Activated naive CD8-positive, alpha-beta T cell treated with anti-CD3 and anti-CD28 coated beads, Interleukin-2, amount 50 U/mL, for 16 hours (primary cell): ENCODE results near the gene PPFIBP2.

Experiments
- DNase-seq: peaks from one replicate; pipeline ENCODE4 v3.0.0-alpha.2; 2020; ENCODE audit warnings: low read depth, low spot score

Gene PPFIBP2

DNA sequence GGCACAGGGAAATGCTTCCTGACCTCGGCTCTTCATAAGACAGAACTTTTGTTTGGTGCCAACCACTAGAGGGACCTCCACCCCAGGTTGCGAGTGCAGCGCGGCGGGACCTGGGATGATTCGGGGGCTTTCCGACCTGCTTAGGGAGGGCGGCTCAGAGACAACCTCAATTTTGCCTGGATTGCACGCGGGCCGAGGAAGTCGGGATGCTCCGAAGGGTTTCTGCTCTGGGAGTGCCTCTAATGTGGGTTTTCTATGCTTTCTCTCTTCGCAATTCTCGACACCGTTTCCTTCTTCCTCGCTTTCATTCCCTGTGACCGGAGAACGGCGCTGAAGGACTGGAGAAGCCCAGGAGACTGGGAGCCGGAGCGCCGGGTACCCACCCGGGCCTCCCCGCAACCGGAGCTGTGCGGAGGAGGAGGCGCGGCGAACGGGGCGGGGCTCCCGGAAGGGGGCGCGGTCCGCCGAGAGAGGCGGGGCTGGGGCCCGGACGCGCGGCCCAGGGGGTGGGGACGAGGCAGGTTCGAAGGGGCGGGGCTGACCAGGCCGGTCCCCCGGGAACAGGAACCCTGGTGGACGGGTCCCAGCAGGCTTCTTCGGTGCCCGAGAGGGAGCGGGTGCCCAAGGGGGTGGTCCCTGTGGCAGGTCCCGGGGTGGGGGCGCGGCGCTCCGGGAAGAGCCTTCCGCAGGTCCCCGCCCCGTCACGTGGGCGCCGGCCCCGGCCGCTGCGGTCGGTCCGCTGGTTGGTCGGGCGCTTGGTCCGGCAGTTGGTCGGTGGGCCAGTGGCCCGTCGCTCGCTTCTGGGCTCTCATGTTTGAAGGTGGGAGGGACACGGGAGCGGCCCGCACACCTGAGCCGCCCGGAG, at the start of gene PPFIBP2:
Gene PPFIBP2, plus strand, starts transcription at position 766 of the 865 bp plus-strand sequence. CDS start 35,477 bp downstream, outside the sequence.
- peak; percentile 67 for DNase-seq

DNA sequence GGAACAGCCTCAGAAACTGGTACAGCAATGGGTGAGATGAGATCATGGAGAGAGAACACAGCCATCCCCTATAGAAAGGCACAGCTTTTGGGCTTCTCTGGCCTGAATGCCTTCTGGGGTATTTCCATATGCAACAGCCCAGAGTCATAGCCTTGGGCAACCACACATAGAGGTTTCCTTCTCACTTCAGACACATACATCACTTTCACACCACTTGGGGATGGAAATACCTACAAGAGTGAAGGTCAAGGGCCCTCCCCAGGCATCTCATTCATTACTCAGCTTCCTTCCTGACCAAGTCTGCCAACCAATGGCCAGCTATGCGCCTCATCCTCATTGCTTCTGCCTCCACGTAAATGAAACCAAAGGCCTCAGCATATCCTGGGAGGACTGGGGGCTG, 46.1 kb upstream of the PPFIBP2 start:
- no peak for DNase-seq

DNA sequence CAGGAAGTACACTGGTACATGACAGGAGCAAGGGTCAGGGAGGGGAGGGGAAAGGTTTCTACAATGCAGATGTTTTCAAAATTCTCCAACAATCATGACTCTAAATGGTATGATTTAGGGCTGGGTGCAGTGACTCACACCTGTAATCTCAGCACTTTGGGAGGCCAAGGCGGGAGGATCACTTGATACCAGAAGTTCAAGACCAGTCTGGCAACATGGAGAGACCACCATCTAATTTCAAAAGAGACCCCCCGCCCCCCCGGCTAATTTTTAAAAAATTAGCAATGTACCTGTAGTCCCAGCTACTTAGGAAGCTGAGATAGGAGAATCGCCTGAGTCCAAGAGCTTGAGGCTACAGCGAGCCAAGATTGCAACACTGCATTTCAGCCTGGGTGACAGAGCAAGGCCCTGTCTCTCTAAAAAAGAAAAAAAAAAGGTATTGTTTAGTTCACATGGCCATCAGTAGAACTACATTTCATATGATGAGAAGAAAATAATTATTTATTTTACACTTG, 44.4 kb upstream of the PPFIBP2 start:
- no peak for DNase-seq

DNA sequence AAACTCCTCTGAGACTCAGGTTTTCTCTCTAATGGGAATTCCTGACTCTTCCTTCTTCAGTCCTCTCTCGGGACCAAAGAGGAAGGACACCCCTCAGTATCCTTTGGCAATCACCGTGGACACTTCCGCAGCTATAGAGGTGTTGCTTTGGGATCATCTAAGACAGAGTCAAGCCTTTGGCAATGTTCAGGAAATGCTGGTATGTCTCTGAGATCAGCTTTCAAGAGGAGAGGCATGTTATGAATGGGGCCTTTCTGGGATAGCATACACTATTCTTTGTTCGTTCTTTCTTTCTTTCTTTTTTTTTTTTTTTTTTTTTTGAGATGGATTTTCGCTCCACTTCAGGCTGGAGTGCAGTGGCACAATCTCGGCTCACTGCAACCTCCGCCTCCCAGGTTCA, 42.7 kb upstream of the PPFIBP2 start:
- no peak for DNase-seq

DNA sequence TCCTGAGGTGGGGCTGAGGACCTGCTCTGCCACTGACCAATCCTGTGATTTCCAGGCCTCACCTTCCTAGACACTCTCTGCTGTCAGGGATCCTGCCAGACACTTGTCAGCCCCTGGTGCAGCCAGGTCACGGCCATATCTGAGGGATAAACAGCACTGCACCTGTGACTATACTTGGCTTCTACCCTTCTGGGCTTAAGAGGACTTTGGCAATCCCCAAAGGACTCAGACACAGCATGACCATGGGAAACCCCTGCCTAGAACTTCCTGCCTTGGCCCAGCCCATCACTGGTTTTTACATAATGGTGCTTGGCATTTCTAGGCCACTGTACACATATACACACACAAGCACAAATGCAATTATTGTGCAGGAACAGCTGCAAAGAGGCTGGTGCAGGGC, 40.1 kb upstream of the PPFIBP2 start:
- DNase-seq, result no peak

DNA sequence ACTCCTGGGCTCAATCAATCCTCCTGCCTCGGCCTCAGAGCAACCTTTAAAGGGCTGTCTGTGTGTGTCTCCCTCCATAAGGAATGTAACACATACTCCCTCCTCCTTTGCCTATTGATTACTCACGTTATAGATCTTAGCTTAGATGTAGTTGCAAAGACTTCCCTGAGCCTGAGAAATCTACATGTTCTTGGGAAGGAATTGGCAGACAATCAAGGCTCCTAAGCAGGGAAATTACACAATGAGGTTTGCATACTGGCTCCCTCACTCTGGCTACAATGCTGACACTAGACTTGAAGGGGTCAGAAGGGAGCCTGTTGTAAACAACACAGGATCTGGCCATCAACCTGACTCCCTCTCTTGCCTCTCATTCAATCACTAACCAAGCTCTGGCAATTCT, 33.7 kb upstream of the PPFIBP2 start:
- no peak for DNase-seq

DNA sequence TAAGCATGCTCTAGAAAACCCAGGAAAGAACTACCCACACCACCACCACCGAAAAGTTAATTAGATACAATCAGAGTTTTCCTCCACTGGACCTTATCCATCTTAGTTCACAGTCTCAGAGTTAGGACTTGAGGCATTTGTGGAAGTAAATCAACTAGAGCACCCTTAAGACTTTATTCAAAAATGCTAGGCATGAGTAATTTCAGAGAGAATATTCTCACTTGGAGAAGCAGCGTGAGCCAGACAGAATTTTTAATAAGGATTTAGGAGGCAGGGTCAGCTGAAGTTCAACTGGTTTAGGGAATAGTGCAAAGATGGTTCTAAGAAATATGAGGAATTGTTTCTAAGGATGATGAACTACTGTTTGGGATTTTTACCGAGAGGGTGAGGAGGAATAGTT, 29.7 kb upstream of the PPFIBP2 start:
- DNase-seq, result no peak

DNA sequence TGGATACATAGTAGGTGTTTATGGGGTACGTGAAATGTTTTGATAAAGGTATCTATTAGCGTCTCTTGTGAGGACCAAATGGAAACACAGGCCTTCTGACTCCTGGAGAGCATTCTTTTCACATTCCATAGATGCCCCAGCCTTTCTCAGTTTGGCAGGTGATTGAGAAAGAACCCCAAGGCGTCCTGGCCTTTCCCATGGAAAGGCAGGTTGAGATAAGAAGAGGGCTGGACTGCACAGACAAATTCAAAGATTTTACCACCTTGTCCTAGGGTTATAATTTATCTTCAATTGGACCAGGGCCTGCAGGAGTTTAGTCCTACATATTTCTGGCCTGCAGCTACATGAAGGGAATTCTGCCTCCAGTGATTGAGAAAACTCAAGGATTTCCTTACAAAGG, 29.2 kb upstream of the PPFIBP2 start:
- DNase-seq, result no peak

DNA sequence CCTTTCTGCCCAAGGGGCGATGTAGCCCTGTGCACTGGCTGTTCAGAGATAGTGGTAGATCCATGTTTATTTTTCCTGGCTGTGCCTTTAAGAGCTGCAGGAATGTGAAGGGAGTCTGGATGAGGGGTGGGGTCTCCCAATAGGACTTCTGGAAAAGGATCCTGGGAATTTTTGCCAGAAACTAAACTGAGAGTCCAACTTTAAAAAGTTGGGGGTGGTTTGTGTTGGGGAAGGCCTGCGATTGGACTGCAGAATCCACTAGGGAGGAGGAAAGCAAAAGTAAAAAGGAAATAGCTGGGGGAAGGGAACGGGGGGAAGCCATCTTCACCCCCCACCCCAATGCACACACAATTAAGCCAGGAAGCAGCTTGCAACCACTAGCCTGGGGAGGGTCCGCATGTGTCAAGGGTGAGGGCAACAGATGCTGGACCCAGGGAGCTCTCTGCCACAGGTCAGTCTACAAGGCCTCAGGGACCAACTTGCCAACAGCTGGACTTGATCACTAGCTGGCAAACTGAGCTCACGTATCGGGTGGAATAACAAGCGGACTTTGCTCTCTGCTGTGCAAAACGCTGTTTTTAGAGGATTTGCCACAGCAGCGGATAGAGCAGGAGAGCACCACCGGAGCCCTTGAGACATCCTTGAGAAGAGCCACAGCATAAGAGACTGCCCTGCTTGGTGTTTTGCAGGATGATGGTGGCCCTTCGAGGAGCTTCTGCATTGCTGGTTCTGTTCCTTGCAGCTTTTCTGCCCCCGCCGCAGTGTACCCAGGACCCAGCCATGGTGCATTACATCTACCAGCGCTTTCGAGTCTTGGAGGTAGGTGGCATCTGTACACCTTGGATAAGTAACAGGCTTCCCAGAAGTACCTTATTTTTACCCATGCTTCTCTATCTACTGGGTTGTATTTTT, 28.4 kb upstream of the PPFIBP2 start, which contains the start of gene OLFML1:
Gene OLFML1, plus strand, starts transcription at position 321 of the 912 bp plus-strand sequence. Its CDS starts 370 bp downstream, at position 691.
- DNase-seq, result no peak

DNA sequence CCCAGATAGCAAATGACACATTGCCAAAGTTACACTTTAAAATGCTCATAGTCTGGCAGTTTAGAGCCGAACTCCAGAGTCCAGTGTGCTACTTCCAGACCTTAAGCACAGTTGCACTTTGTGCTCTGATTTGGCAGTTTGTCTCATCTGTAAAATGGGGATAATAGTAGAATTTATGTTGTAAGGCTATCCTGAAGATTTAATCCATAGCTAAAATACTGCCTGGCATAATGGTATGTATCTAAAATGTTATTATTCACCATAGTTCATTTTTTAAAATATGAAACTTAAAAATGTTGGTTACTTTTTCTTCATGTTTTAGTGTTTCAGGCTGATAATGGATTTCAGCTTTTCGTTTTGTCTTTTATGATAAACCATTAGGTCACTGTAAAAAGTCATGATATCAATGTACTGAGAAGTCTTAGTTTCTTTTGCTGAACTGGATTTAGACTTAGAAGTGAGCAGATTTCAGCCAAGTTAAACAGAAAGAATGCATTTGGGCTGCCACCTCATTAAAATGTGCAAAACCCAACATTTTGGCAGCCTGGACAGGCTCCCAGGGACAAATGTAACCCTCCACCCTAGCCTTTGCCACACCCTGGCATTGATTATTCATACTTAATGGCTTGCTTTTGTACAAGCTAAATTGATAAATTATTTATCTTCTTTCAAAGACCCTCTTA, 27.6 kb upstream of the PPFIBP2 start:
- DNase-seq, result no peak

DNA sequence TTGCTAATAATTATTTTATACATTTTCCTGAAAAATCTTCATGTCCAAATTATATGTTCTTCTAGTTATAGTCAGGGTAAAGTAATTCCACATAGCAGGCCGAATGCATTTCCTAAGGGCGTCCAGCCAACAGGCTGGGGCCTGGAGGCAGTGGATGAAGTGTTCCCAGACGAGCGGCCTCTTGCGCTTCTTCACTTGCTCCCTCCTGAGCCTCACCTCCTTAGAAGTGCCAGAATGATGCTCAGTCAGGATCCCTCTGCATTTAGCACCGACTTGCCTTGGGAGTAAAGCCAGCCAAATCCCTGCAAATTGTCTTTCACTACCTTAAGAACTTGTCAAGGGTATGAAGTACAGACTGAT, 27.0 kb upstream of the PPFIBP2 start:
- no peak for DNase-seq

DNA sequence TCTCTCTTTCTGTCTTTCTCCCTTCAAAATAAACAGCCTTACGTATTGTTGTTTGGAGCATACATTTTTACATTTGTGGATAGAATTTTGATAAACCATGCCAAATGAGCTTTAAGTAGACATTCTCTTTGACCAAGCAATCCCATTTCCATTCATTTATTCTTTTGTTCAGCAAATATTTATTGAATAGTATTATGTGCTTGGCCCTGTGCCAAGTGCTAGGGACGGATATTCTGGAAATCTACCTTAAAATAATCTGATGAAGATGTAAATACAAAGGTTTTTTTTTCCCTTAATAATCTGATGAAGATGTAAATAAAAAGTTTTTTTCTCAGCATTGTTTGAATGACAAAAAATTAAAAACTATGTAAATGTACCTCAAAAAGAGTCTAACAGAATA, 26.4 kb upstream of the PPFIBP2 start:
- no peak for DNase-seq

DNA sequence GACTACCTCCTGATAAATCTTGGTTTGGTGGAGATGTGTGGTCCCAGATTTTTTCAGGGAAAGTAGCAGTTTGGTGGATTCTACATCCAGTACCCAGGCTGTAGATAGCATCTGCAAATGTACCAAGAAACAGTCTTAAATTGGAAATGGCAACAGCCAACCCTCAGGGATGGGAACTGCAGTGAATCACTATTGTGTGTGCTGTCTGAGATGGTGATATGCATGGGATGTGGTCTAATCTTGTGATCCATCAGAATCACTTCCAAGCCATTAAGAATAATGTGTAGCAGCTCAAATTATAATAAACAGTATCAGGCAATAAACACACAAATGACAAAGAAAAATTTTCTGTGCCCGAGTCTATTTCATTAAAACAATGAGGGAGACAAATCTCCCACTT, 25.1 kb upstream of the PPFIBP2 start:
- no peak for DNase-seq

DNA sequence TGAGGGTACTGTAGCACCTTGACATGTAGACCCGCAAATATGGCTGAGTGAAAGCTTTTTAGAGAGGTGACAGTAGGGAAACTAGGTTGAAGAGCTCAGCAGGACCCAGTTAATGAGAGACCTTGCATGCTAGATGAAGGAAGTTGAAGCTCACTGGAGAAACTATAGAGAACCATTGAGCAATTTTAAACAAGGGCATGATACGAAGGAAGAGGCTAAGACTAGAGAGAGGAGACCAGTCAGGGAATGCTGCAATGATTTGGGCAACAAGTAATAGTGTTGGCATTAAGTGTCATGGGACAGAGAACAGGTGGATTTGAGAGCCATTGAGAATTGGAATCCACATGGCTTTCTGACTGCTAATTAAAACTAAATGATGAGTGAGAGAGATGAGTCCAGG, 24.4 kb upstream of the PPFIBP2 start:
- no peak for DNase-seq

DNA sequence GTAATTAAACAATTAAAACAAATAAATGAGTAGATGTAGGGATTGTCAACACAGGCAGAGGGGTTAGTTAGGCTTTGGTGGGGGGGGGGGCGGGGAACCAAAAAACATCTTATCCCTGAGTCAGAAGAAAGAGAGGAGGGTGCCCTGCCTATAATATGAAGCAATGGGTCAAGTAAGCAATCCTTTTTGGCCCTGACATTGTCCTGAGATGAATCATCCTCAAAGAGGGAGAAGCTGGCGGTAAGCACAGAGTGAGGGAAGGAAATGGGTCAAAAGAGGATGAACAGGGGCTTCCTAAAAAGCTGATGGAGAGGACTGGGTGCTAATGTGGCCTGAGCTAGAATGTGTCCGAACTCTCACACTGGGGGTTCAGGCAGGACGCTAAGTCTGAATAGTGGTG, 23.7 kb upstream of the PPFIBP2 start:
- no peak for DNase-seq

DNA sequence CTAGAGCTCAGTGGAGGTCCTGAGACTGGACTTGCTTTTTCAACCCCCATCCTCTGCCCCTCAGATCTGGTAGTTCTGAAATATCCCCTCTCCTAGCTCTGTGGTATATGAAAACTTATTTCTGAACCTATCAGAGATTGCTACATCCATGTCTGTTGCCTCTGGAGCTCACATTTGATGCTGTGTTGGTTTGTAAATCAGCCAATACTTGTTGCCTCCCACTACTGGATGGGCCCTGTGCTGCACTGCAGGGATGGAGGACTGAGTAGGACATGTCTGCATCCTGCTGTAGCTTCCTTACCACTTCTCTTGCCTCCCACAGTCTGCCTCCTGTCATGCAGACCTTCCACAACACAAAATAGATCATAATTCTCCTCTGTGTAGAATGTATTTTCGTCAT, 23.3 kb upstream of the PPFIBP2 start:
- no peak for DNase-seq

DNA sequence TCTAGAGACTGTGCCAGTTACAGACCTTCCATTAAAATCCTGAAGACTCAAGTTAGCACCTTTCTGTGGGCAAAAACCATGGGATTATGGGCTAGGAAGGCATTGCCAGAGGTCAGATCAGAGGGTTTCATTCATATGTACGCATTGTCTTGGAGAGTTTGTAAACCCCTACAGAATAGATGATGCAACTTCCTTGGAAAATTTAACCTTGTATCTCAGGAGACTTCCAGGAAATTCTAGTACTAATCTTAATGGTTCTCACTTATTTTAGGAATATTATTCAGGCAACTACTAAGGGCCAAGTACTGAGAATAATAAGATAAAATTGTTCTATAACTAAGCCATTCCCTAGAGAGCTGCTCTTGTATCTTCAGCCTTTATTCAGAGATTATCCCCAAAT, 21.5 kb upstream of the PPFIBP2 start:
- DNase-seq, result no peak

DNA sequence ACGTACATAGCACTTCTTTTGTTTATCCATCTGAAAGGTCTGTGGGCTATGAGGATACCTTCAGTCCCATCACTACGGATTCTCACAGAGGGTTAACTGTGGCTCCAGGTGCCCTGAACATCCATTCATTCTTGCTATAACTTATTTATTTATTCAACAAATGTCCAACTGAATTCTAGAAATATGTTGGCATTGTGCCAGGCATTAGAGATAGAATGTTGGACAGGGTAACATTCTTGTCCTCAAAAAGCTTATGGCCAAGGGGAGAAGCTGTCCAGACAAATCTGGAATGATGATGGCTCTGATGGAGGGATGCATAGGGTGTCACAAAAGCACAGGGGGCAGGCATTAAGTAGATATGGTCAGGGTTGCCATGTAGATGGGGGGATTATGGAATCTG, 20.1 kb upstream of the PPFIBP2 start:
- no peak for DNase-seq

DNA sequence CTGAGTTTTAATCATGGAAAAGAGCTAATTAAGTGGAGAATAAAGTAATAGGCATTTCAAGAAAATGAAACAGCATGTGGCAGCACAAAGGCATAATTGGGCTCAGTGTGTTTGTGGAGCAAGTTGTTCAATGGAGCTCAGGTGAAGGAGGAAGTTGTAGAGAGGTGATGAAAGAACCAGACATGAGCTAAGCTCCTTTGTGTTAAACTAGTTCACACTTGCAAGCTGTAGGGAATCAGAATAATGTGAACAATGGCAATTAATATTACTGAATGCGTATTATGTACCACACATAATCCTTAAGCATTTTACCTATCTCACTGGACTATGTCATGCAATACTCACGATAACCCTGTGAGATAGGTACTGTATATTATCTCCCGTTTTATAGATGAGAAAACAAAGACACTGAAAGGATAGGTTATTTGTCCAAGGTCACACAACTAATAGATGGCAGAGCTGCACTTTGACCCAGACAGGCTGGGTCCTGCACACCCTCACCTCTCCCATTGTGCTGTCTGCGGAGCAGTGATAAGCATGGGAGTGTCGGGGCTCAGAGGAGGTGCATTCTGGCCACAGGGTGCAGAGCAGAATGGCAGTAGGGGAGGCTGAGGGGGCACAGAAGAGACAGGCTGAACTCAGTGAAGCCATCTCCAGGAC, 19.6 kb upstream of the PPFIBP2 start:
- DNase-seq, result no peak

DNA sequence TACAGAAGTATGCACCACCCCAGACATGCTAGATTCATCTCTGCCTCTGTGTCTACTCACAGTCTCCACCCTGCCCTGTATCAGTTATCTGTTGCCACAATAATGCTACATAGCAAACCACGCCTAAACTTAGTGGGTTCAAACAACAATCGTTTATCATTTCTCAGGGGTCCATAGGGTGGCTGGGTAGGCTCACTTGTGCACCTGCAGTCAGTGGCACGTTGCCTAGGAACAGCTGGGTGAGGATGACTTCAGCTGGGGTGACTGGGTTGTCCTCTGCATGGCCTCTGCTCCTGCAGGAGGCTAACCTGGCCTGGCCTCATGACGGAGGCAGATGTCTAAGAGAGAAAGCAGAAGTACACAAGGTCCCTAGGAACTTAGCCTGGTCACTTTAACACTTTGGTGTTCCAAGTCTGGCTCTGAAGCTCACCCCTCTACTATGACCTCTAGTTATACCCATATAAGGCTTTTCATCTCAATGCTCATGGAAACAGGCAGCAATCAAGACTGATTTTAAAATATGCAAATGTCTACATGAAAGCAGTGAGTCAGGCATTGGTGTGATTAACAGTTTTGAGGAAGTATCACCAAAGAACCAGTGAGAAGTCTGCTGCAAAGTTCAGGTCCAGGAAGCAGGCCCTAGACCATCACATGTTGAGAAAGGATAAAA, 17.8 kb upstream of the PPFIBP2 start:
- DNase-seq, result no peak

DNA sequence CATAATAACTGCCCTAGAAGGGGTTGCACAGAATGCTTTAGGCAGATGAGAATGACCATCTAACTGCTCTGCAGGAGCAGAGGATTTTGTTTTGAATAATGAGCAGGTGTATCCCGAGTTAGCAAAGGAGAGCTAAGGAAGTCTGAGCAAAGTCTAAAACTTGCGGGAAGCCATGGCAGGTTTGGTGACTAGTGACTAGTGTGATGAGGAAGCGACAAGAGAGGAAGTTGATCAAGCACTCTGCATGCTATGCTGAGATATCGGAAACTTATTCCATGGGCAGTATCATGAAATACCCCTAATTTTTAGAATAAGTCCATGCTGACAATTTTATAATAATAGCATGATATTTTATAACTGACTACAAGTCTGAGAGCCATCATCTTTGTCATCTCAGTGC, 15.6 kb upstream of the PPFIBP2 start:
- DNase-seq, result no peak
